H7 (cell line): Measurements from ENCODE around the gene CDKN2AIP. TPM values are rescaled to one million over a fixed set of nuclear protein-coding genes. Genes with fewer than 3 reads are reported as not detected.
"Not testable (repeated sequence)": the region's sequence is repeated elsewhere in the genome, so short reads cannot be mapped to it uniquely, and the experiment has no call there.

Experiments used
- DNase-seq: peaks from one replicate; pipeline ENCODE4 v3.0.0; 2012
- H3K27me3 ChIP-seq: 2 replicates; pipeline ENCODE4 v1.6.0; 2011; ENCODE audit warnings: mild to moderate bottlenecking, low read length; ENCODE audit not compliant: control insufficient read depth, insufficient read depth
- H3K36me3 ChIP-seq: replicated peaks from 2 replicates; pipeline ENCODE4 v1.5.1; 2011; ENCODE audit warnings: low read length; ENCODE audit not compliant: control insufficient read depth, insufficient read depth
- H3K4me3 ChIP-seq: 2 replicates; pipeline ENCODE4 v1.5.1; 2011; ENCODE audit warnings: low read depth, mild to moderate bottlenecking, control low read depth, low read length, moderate library complexity; ENCODE audit not compliant: insufficient read depth
- total RNA-seq: library from RNA; depleted of rRNA; stranded (reverse); fragments of >200 nt; shearing (Covaris generic); gene quantifications from 2 replicates; pipeline ENCODE4 v1.2.3, GENCODE V29; 2014; rRNA removed

Gene CDKN2AIP
- total RNA-seq, 1 experiment from 2014 or later, result 17.0 TPM

GRCh38 chr4:183482515-183483095, 38.2 kb downstream of the CDKN2AIP start:
- H3K4me3 ChIP-seq, H3K27me3 ChIP-seq, H3K36me3 ChIP-seq, DNase-seq: not testable (repeated sequence)

- Histone ChIP-seq H3K27me3 (no peaks in the 10 kb centered on the region), H3K36me3 (no peaks in the 10 kb centered on the region), H3K4me3 (no peak overlapping the region)
- DNase-seq, result no peak
Measured at GRCh38 chr4:183483997-183484396, 39.6 kb downstream of the CDKN2AIP start.

DNA sequence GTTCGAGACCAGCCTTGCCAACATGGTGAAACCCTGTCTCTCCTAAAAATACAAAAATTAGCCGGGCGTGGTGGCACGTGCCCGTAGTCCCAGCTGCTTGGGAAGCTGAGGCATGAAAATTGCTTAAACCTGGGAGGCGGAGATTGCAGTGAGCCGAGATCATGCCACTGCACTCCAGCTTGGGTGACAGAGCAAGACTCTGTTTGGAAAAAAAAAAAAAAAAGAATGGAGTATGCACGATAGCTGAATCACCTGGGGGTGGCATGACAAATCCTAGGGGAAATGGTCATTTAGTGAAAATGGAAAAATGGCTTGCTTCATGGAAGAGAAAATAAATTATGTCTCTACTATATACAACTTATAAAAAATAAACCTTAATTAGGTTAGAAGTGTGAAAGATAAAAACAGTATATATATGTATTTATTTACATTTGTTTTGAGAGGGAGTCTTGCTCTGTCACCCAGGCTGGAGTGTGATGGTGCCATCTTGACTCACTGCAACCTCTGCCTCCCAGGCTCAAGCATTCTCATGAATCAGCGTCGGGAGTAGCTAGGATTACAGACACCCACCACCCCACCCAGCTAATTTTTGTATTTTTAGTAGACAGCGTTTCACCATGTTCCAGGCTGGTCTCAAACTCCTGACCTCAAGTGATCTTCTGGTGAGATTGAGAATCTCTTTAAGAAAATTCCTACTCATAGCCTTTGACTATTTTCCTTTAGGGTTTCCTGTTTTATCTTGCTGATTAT, 41.1 kb downstream of the CDKN2AIP start:
- no peak overlapping the region for H3K4me3 ChIP-seq
- no peaks in the 10 kb centered on the region for H3K27me3 ChIP-seq
- no peak for DNase-seq
- H3K36me3 ChIP-seq, result no peaks in the 10 kb centered on the region

DNA sequence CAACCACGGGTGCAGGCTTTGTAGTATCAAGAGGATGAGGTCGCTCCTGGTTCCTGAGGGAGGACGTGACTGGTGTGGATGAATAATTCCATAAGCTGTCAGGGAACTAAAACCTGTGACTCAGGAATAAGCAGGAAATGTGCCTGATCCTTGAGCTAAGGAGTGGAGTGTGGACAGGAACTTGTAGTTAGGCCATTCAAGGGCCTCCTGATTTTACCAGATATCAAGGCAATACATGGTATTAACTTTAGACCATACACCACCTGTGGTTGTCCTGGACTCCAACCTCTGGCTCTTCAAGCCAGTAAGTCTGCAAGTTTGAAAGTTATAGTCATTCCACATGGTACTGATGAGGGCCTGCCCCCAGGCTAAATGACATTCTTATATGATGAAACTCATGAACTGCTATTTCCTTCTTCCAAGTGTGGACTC, 48.4 kb downstream of the CDKN2AIP start:
- no peaks in the 10 kb centered on the region for H3K27me3 ChIP-seq
- H3K36me3 ChIP-seq, result no peaks in the 10 kb centered on the region
- H3K4me3 ChIP-seq, result no peak overlapping the region
- DNase-seq, result no peak

DNA sequence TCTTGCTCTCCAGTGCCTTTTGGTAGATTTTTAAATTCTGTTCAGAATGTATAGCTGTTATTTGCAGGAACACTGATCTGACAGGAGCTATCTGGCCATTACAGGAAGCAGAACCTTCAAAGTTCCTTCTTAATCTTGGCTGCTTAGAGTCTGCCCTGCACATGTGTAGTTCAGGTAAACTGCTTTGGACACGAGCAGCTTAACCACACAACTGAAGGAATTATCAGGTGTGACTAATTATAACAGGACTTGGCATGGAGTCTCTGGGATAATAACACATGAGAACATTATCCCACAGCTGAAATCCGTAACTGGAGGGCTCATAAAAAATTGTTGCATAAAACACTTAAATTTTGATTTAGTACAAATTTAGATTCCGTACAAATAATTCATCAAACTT, 48.8 kb downstream of the CDKN2AIP start:
- no peaks in the 10 kb centered on the region for H3K36me3 ChIP-seq
- H3K4me3 ChIP-seq, result no peak overlapping the region
- no peaks in the 10 kb centered on the region for H3K27me3 ChIP-seq
- DNase-seq, result no peak

GRCh38 chr4:183495184-183495583, 50.7 kb downstream of the CDKN2AIP start:
- Histone ChIP-seq H3K4me3 (no peak overlapping the region), H3K36me3 (no peaks in the 10 kb centered on the region)
- DNase-seq, result no peak

More at GRCh38 chr4:183495184-183495583, 50.7 kb downstream of the CDKN2AIP start:
- no peaks in the 10 kb centered on the region for H3K27me3 ChIP-seq

Other genes with a start within 250 kb of the CDKN2AIP start
- not detected in 2 replicates for gene CLDN22, start 124.4 kb upstream of the CDKN2AIP start, total RNA-seq
- gene CLDN24, start 122.2 kb upstream of the CDKN2AIP start, total RNA-seq, result not detected in 2 replicates
- 12.0 and 16.9 TPM in 2 replicates for gene ING2, start 60.4 kb downstream of the CDKN2AIP start, total RNA-seq
- 20.5 and 29.1 TPM in 2 replicates for gene RWDD4, start 214.5 kb downstream of the CDKN2AIP start, total RNA-seq
- 27.1 and 43.0 TPM in 2 replicates for gene TRAPPC11, start 214.7 kb downstream of the CDKN2AIP start, total RNA-seq